Activated CD4-positive, alpha-beta T cell treated with anti-CD3 and anti-CD28 coated beads, Interleukin-2, amount 10 ng/mL, durations not matched to agents 7 days and 5 days (primary cell): ENCODE results near the gene ARHGAP26. TPM values are rescaled to one million over a fixed set of nuclear protein-coding genes. Genes with fewer than 3 reads are reported as not detected.
"Not testable (repeated sequence)": the region's sequence is repeated elsewhere in the genome, so short reads cannot be mapped to it uniquely, and the experiment has no call there.

Experiments
- CTCF ChIA-PET: fragments of 350-600 bp; sonication (Branson Sonifier 250); formaldehyde crosslinking; loops from one replicate; lab custom pipeline; 2021; ENCODE audit warnings: antibody characterized with exemption; lab: Charles Lee
- POLR2A ChIA-PET: fragments of 350-600 bp; sonication (Branson Sonifier 250); formaldehyde crosslinking; loops from one replicate; lab custom pipeline; 2021; ENCODE audit warnings: antibody characterized with exemption; lab: Charles Lee
- DNase-seq: peaks from one replicate; pipeline ENCODE4 v3.0.0-alpha.2; 2020
- H3K27ac Mint-ChIP-seq: one replicate; pipeline ENCODE4 v1.8.0; 2021; ENCODE audit warnings: mild to moderate bottlenecking, moderate library complexity, mixed read lengths
- H3K27me3 Mint-ChIP-seq: one replicate; pipeline ENCODE4 v1.8.0; 2021; ENCODE audit warnings: mixed read lengths
- H3K36me3 Mint-ChIP-seq: one replicate; pipeline ENCODE4 v1.8.0; 2021; ENCODE audit warnings: low read depth, mixed read lengths
- H3K4me1 Mint-ChIP-seq: one replicate; pipeline ENCODE4 v1.8.0; 2021; ENCODE audit warnings: mixed read lengths
- H3K4me3 Mint-ChIP-seq: one replicate; pipeline ENCODE4 v1.8.0; 2021; ENCODE audit warnings: mild to moderate bottlenecking, moderate library complexity, mixed read lengths
- H3K9me3 Mint-ChIP-seq: one replicate; pipeline ENCODE4 v1.8.0; 2021; ENCODE audit warnings: mixed read lengths
- total RNA-seq, 2 experiments: library from RNA; stranded (reverse); gene quantifications; one replicate each; pipeline ENCODE4 v1.2.3, GENCODE V29; 2021

ARHGAP26 gene
- total RNA-seq, 2 experiments from 2014 or later, result 21.0 to 21.5 TPM

- Mint-ChIP-seq H3K9me3 (peaks cover 24% of the 10 kb centered on the region), H3K4me1 (peaks cover 7% of the 10 kb centered on the region), H3K36me3 (peaks cover 10% of the 10 kb centered on the region), H3K27me3 (no peaks in the 10 kb centered on the region), H3K4me3 (no peak overlapping the region), H3K27ac (no peak overlapping the region)
- CTCF ChIA-PET, result interaction anchor here (1.4 kb wide), 1 partner anchor 11 kb away, joined by 4 read pairs; no protein-coding TSS in a partner anchor
- DNase-seq, result no peak
- POLR2A ChIA-PET, result no interaction called here
These were observed 424.5 kb downstream of the ARHGAP26 start for GRCh38 chr5:143194713-143195112.

- H3K36me3 Mint-ChIP-seq, result peaks cover 10% of the 10 kb centered on the region
- H3K27ac Mint-ChIP-seq, result no peak overlapping the region
- H3K4me3 Mint-ChIP-seq, result no peak overlapping the region
- DNase-seq, result no peak
- peaks cover 24% of the 10 kb centered on the region for H3K9me3 Mint-ChIP-seq
- H3K27me3 Mint-ChIP-seq, result no peaks in the 10 kb centered on the region
- ChIA-PET CTCF (interaction anchor here (1.4 kb wide), 1 partner anchor 12 kb away, joined by 4 read pairs; no protein-coding TSS in a partner anchor), POLR2A (no interaction called here)
- H3K4me1 Mint-ChIP-seq, result peaks cover 7% of the 10 kb centered on the region
These were observed 425.3 kb downstream of the ARHGAP26 start for GRCh38 chr5:143195491-143195890.

- H3K9me3 Mint-ChIP-seq, result peaks cover 14% of the 10 kb centered on the region
- DNase-seq, result no peak
- H3K27ac Mint-ChIP-seq, result no peak overlapping the region
- ChIA-PET CTCF (no interaction called here), POLR2A (no interaction called here)
- H3K4me1 Mint-ChIP-seq, result peaks cover 7% of the 10 kb centered on the region
- H3K36me3 Mint-ChIP-seq, result peaks cover 12% of the 10 kb centered on the region
- H3K27me3 Mint-ChIP-seq, result no peaks in the 10 kb centered on the region
- H3K4me3 Mint-ChIP-seq, result no peak overlapping the region
These were observed 426.6 kb downstream of the ARHGAP26 start for GRCh38 chr5:143196601-143197259.

- CTCF ChIA-PET, result no interaction called here
- no peak overlapping the region for H3K4me3 Mint-ChIP-seq
- H3K9me3 Mint-ChIP-seq, result peaks cover 11% of the 10 kb centered on the region
- POLR2A ChIA-PET, result no interaction called here
- peaks cover 10% of the 10 kb centered on the region for H3K36me3 Mint-ChIP-seq
- no peaks in the 10 kb centered on the region for H3K27me3 Mint-ChIP-seq
- H3K4me1 Mint-ChIP-seq, result peaks cover 7% of the 10 kb centered on the region
- DNase-seq, result no peak
- H3K27ac Mint-ChIP-seq, result no peak overlapping the region
These were observed 427.1 kb downstream of the ARHGAP26 start for GRCh38 chr5:143197260-143197656.

- CTCF ChIA-PET, result no interaction called here
- POLR2A ChIA-PET, result no interaction called here
- peaks cover 7% of the 10 kb centered on the region for H3K4me1 Mint-ChIP-seq
- DNase-seq, result no peak
- H3K27me3 Mint-ChIP-seq, result no peaks in the 10 kb centered on the region
- H3K4me3 Mint-ChIP-seq, result no peak overlapping the region
- peaks cover 14% of the 10 kb centered on the region for H3K36me3 Mint-ChIP-seq
- H3K9me3 Mint-ChIP-seq, result peaks cover 15% of the 10 kb centered on the region
- no peak overlapping the region for H3K27ac Mint-ChIP-seq
These were observed 428.2 kb downstream of the ARHGAP26 start for GRCh38 chr5:143198332-143198731.

GRCh38 chr5:143199161-143199560 lies 429.0 kb downstream of the ARHGAP26 start:
- peaks cover 15% of the 10 kb centered on the region for H3K9me3 Mint-ChIP-seq
- H3K36me3 Mint-ChIP-seq, result peaks cover 14% of the 10 kb centered on the region
- no peak overlapping the region for H3K4me3 Mint-ChIP-seq
- ChIA-PET POLR2A (no interaction called here), CTCF (no interaction called here)
- peaks cover 7% of the 10 kb centered on the region for H3K4me1 Mint-ChIP-seq
- H3K27me3 Mint-ChIP-seq, result no peaks in the 10 kb centered on the region
- no peak overlapping the region for H3K27ac Mint-ChIP-seq
- DNase-seq, result no peak

GRCh38 chr5:143199843-143200242 lies 429.7 kb downstream of the ARHGAP26 start:
- DNase-seq, result no peak
- Mint-ChIP-seq H3K36me3 (peaks cover 14% of the 10 kb centered on the region), H3K4me3 (no peak overlapping the region), H3K4me1 (peaks cover 7% of the 10 kb centered on the region), H3K27ac (no peak overlapping the region), H3K27me3 (no peaks in the 10 kb centered on the region), H3K9me3 (peaks cover 15% of the 10 kb centered on the region)
- ChIA-PET CTCF (no interaction called here), POLR2A (no interaction called here)

- Mint-ChIP-seq H3K4me3 (no peak overlapping the region), H3K4me1 (peaks cover 7% of the 10 kb centered on the region), H3K36me3 (peaks cover 14% of the 10 kb centered on the region), H3K27ac (no peak overlapping the region), H3K27me3 (no peaks in the 10 kb centered on the region), H3K9me3 (peaks cover 15% of the 10 kb centered on the region)
- CTCF ChIA-PET, result no interaction called here
- DNase-seq, result no peak
- POLR2A ChIA-PET, result no interaction called here
These were observed 430.7 kb downstream of the ARHGAP26 start for GRCh38 chr5:143200781-143201398.

GRCh38 chr5:143201589-143201988 lies 431.4 kb downstream of the ARHGAP26 start:
- DNase-seq, result no peak
- Mint-ChIP-seq H3K4me1 (peaks cover 11% of the 10 kb centered on the region), H3K9me3 (peaks cover 15% of the 10 kb centered on the region), H3K27ac (no peak overlapping the region), H3K4me3 (no peak overlapping the region), H3K36me3 (peaks cover 14% of the 10 kb centered on the region), H3K27me3 (no peaks in the 10 kb centered on the region)
- POLR2A ChIA-PET, result interaction anchor here (0.7 kb wide), 1 partner anchor 62 kb away, joined by 14 read pairs; no protein-coding TSS in a partner anchor
- CTCF ChIA-PET, result no interaction called here

GRCh38 chr5:143203301-143203956 lies 433.3 kb downstream of the ARHGAP26 start:
- H3K27me3 Mint-ChIP-seq, H3K4me1 Mint-ChIP-seq, H3K9me3 Mint-ChIP-seq, CTCF ChIA-PET, H3K4me3 Mint-ChIP-seq, DNase-seq, H3K27ac Mint-ChIP-seq, POLR2A ChIA-PET, H3K36me3 Mint-ChIP-seq: not testable (repeated sequence)

- DNase-seq, result no peak
- ChIA-PET CTCF (interaction anchor here (1.0 to 1.1 kb wide), 2 partner anchors 13 to 18 kb away, joined by 3 read pairs; no protein-coding TSS in a partner anchor), POLR2A (no interaction called here)
- no peaks in the 10 kb centered on the region for H3K27me3 Mint-ChIP-seq
- peaks cover 6% of the 10 kb centered on the region for H3K9me3 Mint-ChIP-seq
- peaks cover 13% of the 10 kb centered on the region for H3K36me3 Mint-ChIP-seq
- H3K4me3 Mint-ChIP-seq, result no peak overlapping the region
- no peak overlapping the region for H3K27ac Mint-ChIP-seq
- H3K4me1 Mint-ChIP-seq, result peaks cover 6% of the 10 kb centered on the region
These were observed 434.5 kb downstream of the ARHGAP26 start for GRCh38 chr5:143204474-143205246.

GRCh38 chr5:143205386-143205785 lies 435.2 kb downstream of the ARHGAP26 start:
- Mint-ChIP-seq H3K9me3 (peaks cover 6% of the 10 kb centered on the region), H3K4me1 (peaks cover 6% of the 10 kb centered on the region), H3K27me3 (no peaks in the 10 kb centered on the region), H3K27ac (no peak overlapping the region), H3K36me3 (peaks cover 16% of the 10 kb centered on the region), H3K4me3 (no peak overlapping the region)
- DNase-seq, result no peak
- ChIA-PET CTCF (interaction anchor here (1.0 to 1.1 kb wide), 2 partner anchors 12 to 19 kb away, joined by 3 read pairs; no protein-coding TSS in a partner anchor), POLR2A (no interaction called here)
